NCI-H526 (cell line): ENCODE data around the gene CSNK2A2.

Experiments
- DNase-seq, 2 experiments: peaks; one replicate each; lab custom pipeline; 2025; lab: John Stamatoyannopoulos, UW

The CSNK2A2 gene

DNA sequence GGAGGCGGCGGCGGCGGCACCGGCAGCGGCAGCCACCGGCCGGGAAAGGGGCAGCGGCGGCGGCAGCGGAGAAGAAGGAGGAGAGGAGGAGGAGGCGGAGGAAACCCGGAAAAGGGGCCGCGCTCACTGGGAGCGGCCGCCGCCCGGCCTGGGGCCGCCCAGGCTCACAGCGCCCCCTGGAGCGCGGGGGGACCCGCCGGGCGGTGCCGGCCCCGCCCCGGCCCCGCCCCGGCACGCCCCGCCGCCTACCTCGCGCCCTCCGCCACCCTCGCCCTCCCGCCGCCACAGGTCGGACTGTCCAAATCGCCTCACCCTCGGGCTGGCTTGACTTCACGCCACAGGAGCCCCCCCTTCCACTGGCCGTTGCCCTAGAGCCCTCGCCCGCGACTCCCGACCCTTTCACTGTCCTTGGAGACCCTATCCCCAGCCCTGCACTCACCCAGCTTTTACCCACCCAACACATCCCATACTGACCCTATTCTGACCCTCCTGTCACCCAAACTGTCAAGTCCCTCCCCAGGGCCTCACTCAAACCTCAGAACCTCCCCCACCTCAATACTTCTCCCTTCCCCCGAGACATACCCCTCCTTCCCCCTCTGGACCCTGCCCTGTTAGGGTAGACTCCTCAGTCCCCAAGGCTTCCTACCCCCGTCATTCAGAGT, at the start of gene CSNK2A2:
Gene CSNK2A2 (minus strand): TSS at position 85 of the 662 bp plus-strand sequence. CDS start 370 bp downstream, outside the sequence.
- peak in 1 of 2 experiments; percentile 67 for DNase-seq

DNA sequence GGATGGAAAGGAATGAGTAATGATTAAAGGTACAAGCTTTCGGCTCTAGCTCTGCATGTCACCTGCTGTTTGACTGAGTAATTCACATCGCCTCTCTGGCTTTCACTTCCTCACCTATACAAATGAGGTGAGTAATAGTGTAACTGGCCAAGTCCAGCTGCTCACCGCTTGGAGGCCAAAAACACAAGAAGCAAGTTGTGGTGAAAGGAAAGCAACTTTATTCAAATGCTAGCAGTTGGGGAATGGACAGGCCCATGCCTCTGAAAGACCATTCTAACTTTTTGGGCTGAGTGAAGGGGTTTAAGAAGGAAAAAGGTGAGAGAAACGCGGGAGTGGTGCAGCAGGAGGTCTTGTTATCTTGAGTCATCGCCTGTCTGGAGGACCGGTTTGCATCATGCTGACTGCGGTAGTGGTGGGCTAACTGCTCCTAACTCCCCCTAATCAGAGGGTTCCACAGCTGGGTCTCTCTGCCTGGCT, 45.7 kb upstream of the CSNK2A2 start:
- DNase-seq: no peak

DNA sequence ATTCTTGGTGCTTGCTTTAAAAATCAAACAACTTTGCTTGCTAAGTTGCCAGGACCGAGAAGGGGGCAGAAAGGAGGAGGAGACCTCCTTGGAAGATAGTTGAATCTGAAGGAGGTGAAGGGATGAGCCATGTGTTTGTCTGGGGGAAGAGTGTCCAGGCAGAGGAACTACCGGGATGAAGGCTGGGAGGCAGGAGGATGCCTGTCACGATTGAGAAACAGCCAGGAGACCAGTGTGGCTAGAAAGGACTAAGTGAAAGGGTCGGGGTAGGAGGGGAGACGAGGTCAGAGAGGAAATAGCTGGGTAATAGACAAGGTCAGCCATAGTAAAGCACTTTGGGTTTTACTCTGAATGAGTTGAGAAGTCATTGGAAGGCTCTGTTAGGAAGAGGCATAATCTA, 38.9 kb upstream of the CSNK2A2 start:
- DNase-seq: no peak

DNA sequence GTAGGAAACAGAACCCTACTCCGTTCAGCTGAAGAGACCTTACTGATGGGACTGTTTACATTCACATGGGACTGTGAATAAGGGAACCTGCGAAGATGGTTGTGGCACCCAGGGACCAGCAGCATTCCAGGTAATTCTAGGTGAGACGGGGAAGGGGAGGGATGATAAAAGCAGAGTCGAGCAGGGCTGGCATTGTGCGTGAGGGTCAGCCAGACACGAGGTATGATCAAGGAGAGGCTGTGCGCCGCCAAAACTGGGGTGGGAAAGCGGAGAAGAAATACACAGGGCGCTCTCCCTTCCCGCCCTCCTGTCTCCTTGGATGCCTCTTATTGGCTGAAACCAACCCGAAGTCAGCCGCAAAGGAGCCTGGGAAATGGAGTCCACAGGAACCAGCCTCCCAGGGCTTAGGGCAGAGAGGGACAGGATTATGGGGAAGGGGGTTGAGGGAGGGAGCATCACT, 38.4 kb upstream of the CSNK2A2 start:
- peak; percentile 65 to 71 for DNase-seq

DNA sequence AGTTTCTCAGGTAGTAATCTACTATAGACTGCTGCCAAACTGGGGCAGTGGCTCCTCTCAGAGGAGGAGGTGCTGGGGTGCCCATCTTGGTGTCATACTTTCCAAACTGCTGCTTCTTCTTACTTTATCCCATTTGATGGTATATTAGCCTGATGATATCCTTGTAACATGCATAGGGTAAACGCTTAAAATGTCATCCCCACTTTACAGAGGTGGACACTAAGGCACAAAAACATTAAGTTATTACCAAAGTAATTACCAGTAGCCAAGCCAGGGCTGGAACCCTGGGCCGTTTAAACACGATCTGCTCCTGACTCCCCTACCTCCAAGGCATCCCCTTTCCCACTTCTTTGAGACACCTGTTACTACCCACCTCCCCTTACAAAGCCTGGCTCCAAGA, 37.8 kb upstream of the CSNK2A2 start:
- no peak for DNase-seq

GRCh38 chr16:58234831-58235595, 37.1 kb upstream of the CSNK2A2 start:
- no peak for DNase-seq

DNA sequence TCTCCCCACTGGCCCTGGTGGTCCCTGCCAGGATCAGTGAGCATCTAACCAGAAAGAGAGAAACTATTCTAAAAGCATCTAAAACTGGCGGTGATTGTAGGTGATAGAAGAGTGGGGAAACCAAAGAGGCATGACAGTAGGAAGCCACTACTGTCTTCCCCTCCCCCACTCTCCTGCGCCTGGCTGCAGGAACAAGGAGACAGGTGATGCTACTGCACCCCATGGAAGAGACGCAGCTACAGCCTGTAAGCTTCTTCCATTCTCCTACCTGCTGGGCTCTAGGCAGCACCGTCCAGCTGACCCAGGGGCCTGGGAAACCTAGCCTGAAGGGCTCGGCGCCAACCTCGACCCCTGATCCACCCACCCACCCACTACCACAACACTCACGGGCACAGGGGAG, 32.4 kb upstream of the CSNK2A2 start:
- no peak for DNase-seq

GRCh38 chr16:58226790-58227189, 28.9 kb upstream of the CSNK2A2 start:
- DNase-seq: no peak

- DNase-seq: no peak
Measured at GRCh38 chr16:58225965-58226602, 28.2 kb upstream of the CSNK2A2 start.

GRCh38 chr16:58222532-58223316, 24.8 kb upstream of the CSNK2A2 start:
- DNase-seq: no peak

- DNase-seq: no peak
Measured at GRCh38 chr16:58219432-58219831, 21.5 kb upstream of the CSNK2A2 start.

DNA sequence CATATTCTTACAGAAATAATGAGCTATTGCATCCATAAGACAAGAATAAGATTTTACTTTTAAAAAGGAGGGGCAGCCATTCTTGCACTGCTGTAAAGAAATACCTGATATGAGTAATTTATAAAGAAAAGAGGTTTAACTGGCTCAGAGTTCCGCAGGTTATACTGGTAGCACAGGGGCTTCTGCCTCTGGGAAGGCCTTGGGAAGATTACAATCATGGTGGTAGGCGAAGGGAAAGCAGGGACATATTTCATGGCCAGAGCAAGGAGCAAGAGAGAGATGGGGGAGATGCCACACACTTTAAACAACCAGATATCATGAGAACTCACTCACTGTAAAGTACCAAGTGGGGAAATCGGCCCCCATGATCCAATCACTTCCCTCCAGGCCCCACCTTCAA, 20.9 kb upstream of the CSNK2A2 start:
- DNase-seq: no peak

DNA sequence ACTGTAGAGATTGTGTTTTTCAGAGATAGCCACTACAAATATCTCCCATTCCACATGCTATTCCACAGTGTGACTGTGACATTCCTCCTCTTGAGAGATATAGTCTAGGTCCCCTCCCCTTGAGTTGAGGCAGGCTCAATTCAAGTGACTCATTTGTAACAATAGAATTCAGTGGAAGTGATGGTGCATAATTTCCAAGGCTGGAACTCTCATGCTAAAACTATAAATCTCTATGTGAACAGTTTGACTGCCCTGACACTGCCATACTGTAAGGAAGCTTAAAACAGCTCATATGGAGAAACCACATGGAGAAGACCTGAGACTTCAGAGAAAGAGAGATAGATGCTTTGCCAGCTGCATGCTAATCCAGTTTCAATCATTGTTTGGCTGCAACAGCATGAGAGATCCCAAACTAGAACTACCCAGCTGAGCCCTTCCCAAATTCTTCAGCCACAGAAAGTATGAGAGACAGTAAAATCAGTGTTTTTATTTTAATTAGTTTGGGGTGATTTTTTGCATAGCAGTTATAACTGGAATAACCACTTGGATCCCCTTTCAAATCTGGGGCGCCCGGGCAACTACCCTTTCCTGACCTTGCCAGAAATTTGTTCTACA, 19.5 kb upstream of the CSNK2A2 start:
- DNase-seq: no peak

DNA sequence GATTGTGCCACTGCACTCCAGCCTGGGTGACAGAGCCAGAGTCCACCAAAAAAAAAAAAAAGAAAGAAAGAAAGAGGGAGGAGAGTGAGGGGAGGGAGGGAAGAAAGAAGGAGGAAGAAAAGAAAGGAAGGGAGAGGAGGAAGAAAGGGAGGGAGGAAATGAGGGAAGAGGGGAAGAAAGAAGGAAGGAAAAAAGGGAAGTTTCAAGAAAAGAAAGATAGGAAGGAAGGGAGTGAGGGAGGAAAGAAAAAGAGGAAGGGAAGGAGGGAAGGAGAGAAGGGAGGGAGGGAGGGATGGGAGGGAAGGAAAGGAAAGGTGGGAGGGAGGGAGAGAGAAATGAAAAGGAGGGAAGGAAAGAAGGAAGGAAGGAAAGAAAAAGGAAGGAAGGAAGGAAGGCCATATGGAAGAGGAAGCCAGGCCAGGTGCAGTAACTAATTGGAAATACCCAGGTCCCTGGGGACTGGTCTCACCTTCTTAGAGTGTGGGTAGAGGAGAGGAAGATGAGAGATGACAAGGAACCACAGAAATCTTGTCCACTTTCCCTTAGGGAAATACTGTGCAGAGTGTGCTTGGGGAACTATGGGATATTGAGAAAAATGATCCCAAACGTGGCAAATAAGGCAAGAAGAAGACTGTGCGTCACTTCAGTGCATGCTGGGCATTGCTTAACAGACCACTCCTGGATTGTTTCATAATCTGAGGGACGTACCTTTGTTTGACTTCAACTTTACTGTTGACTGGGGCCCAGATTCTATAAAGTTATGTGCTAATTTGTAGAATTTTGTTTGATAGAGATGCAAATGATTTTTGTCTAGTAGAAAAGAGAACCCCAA, 15.1 kb upstream of the CSNK2A2 start:
- DNase-seq: no peak

DNA sequence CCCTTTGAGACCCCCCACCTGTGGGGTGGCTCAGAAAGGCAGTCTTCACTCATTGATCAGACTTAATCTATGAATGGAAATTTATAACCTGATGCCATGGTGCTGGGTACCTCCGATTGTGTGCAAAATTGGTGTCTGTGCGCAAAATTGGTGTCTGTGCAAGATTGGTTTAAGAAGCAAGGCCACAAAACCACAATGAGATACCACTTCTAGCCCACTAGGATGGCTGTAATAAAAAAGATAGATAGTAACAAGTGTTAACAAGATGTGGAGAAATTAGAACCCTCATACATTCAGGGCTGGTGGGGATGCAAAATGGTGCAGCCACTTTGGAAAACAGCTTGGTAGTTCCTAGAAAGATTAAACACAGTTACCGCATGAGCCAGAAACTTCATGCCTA, 13.9 kb upstream of the CSNK2A2 start:
- DNase-seq: no peak

DNA sequence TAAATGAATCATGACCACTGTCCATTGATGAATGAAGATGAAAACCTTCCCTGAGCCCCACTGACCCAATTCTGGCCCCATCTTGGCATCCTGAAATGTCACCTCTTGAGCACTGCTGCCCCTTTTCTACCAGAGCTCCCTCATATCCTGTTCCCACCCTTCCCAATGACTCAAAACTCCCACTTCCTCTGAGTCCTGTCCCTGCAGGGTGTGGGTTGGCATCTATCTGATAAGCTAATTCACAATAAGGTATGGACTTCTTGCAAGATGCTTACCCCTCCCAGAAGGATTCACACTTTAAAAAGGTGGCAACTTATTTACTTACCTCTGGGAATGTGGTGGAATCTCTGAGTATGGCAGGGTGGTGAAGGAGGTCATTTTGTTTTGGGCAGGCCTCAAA, 13.3 kb upstream of the CSNK2A2 start:
- no peak for DNase-seq

- DNase-seq: no peak
Measured at GRCh38 chr16:58205276-58206036, 7.5 kb upstream of the CSNK2A2 start.

DNA sequence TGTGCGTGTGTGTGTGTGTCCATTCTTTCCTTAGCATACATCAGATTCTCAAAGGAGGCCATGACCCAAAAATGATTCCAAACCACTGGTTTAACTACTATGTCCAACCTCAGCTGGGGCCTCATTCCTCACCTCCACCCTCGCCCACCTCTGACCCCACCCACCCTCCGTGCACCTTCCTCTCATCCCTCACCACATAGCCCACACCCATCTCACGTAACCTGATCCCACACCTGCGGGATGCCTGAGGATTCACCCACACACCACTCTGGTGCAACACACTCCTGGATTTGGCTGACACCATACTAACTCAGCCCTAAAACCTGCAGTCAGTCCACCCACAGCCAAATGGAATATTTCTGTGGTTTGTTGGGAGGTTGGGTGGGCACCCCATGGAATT, 3.3 kb upstream of the CSNK2A2 start:
- peak in 1 of 2 experiments; percentile 7 for DNase-seq

DNA sequence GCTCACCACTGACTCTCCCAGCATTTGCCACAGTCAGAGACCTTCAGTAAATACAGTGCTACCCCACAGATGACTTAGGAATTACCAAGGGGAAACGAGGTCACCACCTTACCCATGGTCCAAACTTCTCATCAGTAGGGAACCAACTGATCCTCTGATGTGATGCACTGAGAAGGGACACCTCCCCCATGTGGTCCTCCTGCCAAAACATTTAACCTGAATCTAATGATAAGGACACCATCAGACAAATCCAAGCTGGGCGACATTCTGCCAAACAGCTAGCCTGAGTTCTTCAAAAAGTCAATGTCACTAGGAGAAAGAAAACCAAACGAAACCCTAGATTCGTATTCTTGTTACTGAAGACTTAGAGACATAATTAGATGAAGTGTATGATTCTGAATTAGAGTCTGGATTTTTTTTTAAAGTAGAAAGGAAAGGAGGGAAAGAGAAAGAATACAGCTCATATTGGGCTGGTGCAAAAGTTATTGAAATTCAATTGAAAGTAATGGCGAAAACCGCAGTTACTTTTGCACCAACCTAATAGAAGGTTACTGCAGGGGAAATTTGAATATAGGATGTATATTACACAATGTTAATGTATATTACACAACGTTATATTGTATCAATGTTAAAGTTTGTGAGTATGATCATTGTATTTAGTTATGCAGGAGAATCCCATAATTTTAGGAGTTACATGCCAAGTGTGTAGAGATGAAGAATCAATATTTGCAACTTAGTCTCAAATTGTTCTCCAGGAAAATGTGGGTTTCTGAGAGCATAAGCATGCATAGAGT, 2.3 kb upstream of the CSNK2A2 start:
- DNase-seq: no peak
